Measurements from ENCODE around the gene LRP11.
A peak's percentile ranks its signal among the peaks of the same experiment; 100 is the strongest.

The LRP11 gene

DNA sequence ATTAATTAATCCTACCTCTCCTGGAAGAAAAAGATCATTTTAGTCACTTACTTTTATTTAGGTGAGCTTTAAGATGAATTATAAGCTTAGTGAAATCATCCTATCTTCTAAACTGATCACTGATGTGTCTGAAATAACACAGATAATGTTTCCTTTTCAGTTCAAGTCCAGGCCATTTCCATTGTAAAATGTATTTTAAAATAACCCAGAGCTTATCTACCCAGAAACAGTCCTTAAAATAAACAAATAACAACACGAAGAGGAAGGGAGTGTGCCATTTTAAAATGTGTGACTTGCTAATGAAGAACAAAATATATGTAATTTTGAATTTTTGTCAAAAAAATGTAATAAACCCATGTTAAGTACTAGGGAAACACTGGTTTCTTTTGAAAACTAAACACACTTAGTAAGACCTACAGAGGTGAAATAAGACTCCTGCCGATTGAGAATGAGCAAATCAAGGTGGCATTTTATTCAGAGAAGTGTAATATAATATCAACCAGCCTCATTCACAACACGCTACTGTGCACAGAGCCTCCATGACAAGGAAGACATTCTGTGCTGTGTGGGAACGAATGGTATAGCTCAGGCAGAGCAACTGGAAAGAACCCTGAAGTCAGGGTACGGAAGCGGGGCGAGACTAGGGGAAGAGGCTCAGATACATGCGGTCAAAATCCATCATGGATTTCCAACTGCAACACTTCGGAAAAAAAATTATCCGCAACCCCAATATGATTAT is 7.7 kb downstream of the LRP11 start:
- no peak overlapping the region for H3K4me3 ChIP-seq (ENCODE audit: low read length, poor library complexity, severe bottlenecking)
- H3K9me3 ChIP-seq (ENCODE audit: insufficient read depth, low read depth, low read length) = no peaks in the 10 kb centered on the region
- no peaks in the 10 kb centered on the region for H3K9me2 ChIP-seq (replicated peaks; ENCODE audit: low read depth, low read length)
- no peak overlapping the region for H3K9ac ChIP-seq (ENCODE audit: low read depth, low read length, poor library complexity, severe bottlenecking)
- no peaks in the 10 kb centered on the region for H3K27me3 ChIP-seq (ENCODE audit: insufficient read depth, low read length, poor library complexity, severe bottlenecking)
- no peak overlapping the region for H2AFZ ChIP-seq (ENCODE audit: low read length)
- peaks cover 40% of the 10 kb centered on the region for H3K4me1 ChIP-seq (ENCODE audit: insufficient read depth, low read length, poor library complexity, severe bottlenecking)
- H3K36me3 ChIP-seq (ENCODE audit: insufficient read depth, low read length) = no peaks in the 10 kb centered on the region
- peaks cover 13% of the 10 kb centered on the region; the same call in 1 of the 2 replicates for H3K79me2 ChIP-seq (ENCODE audit: insufficient read depth, low read length)
- TF ChIP-seq CTCF (conservative IDR thresholded peaks at IDR 0.05; ENCODE audit: low read length) = no peak
- TF ChIP-seq EZH2phosphoT487 (IDR thresholded peaks at IDR 0.05; ENCODE audit: borderline replicate concordance) = no peak
- peak overlapping the region; percentile 1 for H3K4me2 ChIP-seq (ENCODE audit: low read depth, low read length, poor library complexity, severe bottlenecking)
- H4K20me1 ChIP-seq (ENCODE audit: insufficient read depth, low read length, poor library complexity, severe bottlenecking) = no peaks in the 10 kb centered on the region
- no peaks in the 10 kb centered on the region for H3F3A ChIP-seq (ENCODE audit: low read depth)

- Histone ChIP-seq H3K9me3 (ENCODE audit: insufficient read depth, low read depth, low read length) (no peaks in the 10 kb centered on the region), H3K9ac (ENCODE audit: low read depth, low read length, poor library complexity, severe bottlenecking) (no peak overlapping the region), H2AFZ (ENCODE audit: low read length) (no peak overlapping the region), H3K79me2 (ENCODE audit: insufficient read depth, low read length) (peaks cover 7% of the 10 kb centered on the region; the same call in 1 of the 2 replicates), H3K4me2 (ENCODE audit: low read depth, low read length, poor library complexity, severe bottlenecking) (peak overlapping the region; percentile 1), H3K4me1 (ENCODE audit: insufficient read depth, low read length, poor library complexity, severe bottlenecking) (peaks cover 33% of the 10 kb centered on the region), H3K4me3 (ENCODE audit: low read length, poor library complexity, severe bottlenecking) (no peak overlapping the region), H3K27me3 (ENCODE audit: insufficient read depth, low read length, poor library complexity, severe bottlenecking) (no peaks in the 10 kb centered on the region), H3K36me3 (ENCODE audit: insufficient read depth, low read length) (no peaks in the 10 kb centered on the region), H3F3A (ENCODE audit: low read depth) (no peaks in the 10 kb centered on the region), H3K9me2 (replicated peaks; ENCODE audit: low read depth, low read length) (no peaks in the 10 kb centered on the region), H4K20me1 (ENCODE audit: insufficient read depth, low read length, poor library complexity, severe bottlenecking) (no peaks in the 10 kb centered on the region)
- no peak for TF ChIP-seq EZH2phosphoT487 (IDR thresholded peaks at IDR 0.05; ENCODE audit: borderline replicate concordance)
- no peak for TF ChIP-seq CTCF (conservative IDR thresholded peaks at IDR 0.05; ENCODE audit: low read length)
Observed at GRCh38 chr6:149855741-149856140, 8.4 kb downstream of the LRP11 start.

DNA sequence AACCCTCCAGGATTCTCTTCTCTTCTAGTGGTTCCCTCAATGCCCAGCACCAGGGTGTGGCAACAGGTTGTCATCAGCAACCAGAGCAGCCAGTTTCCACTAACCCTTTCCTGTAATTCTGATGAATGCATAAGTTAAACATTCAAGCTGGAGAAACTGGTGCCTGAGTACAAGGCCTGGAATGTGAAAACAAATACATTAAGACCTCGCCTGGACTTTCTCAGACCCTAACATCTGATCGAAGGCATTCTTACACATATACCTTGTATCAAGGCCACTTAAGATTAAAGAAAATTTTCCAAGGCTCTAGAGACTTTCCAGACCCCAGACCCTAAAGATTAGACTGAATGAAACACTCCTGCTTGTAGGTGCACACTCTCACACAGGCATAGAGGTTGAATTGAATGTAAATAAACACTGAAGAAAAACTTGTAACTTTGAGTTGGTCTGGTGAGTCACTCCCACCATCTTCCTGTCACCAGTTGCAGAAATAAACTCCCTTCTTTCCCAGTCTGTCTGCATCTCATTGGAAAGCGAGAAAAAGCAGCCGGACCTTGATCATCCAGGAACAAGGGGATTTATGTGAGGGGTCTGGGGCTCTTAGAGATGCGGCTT is 9.0 kb downstream of the LRP11 start:
- Histone ChIP-seq H3K4me2 (ENCODE audit: low read depth, low read length, poor library complexity, severe bottlenecking) (peak overlapping the region; percentile 0), H3K9me3 (ENCODE audit: insufficient read depth, low read depth, low read length) (no peaks in the 10 kb centered on the region), H4K20me1 (ENCODE audit: insufficient read depth, low read length, poor library complexity, severe bottlenecking) (no peaks in the 10 kb centered on the region), H3K79me2 (ENCODE audit: insufficient read depth, low read length) (peaks cover 1% of the 10 kb centered on the region; the same call in 1 of the 2 replicates), H3K36me3 (ENCODE audit: insufficient read depth, low read length) (no peaks in the 10 kb centered on the region), H3K9ac (ENCODE audit: low read depth, low read length, poor library complexity, severe bottlenecking) (no peak overlapping the region), H3F3A (ENCODE audit: low read depth) (no peaks in the 10 kb centered on the region), H2AFZ (ENCODE audit: low read length) (no peak overlapping the region), H3K27me3 (ENCODE audit: insufficient read depth, low read length, poor library complexity, severe bottlenecking) (no peaks in the 10 kb centered on the region), H3K4me1 (ENCODE audit: insufficient read depth, low read length, poor library complexity, severe bottlenecking) (peaks cover 28% of the 10 kb centered on the region), H3K4me3 (ENCODE audit: low read length, poor library complexity, severe bottlenecking) (no peak overlapping the region), H3K9me2 (replicated peaks; ENCODE audit: low read depth, low read length) (no peaks in the 10 kb centered on the region)
- TF ChIP-seq EZH2phosphoT487 (IDR thresholded peaks at IDR 0.05; ENCODE audit: borderline replicate concordance) (no peak), CTCF (conservative IDR thresholded peaks at IDR 0.05; ENCODE audit: low read length) (no peak)
